Progenitor cell of endocrine pancreas (in vitro differentiated cells): Measurements from ENCODE around the gene SYT9. TPM values are rescaled to one million over a fixed set of nuclear protein-coding genes. Genes with fewer than 3 reads are reported as not detected.

Source experiments
- DNase-seq: peaks from one replicate; pipeline ENCODE4 v3.0.0; 2021; ENCODE audit warnings: low spot score; ENCODE audit not compliant: unreplicated experiment
- H3K27ac Mint-ChIP-seq: 2 replicates; pipeline ENCODE4 v1.8.0; 2021; ENCODE audit warnings: mild to moderate bottlenecking, moderate library complexity, mixed read lengths
- H3K27me3 Mint-ChIP-seq: 2 replicates; pipeline ENCODE4 v1.8.0; 2021; ENCODE audit warnings: mixed read lengths
- H3K36me3 Mint-ChIP-seq: 2 replicates; pipeline ENCODE4 v1.8.0; 2022; ENCODE audit warnings: mixed read lengths; ENCODE audit not compliant: insufficient read depth
- H3K4me1 Mint-ChIP-seq: 2 replicates; pipeline ENCODE4 v1.8.0; 2021; ENCODE audit warnings: low read depth, mixed read lengths
- H3K4me3 Mint-ChIP-seq: 2 replicates; pipeline ENCODE4 v1.8.0; 2021; ENCODE audit warnings: low read depth, mild to moderate bottlenecking, moderate library complexity, mixed read lengths
- H3K9me3 Mint-ChIP-seq: 2 replicates; pipeline ENCODE4 v1.8.0; 2021; ENCODE audit warnings: low read depth, mixed read lengths
- total RNA-seq: library from RNA; stranded (reverse); gene quantifications from 2 replicates; pipeline ENCODE4 v1.2.1, GENCODE V29; 2021
- TF ChIP-seq, protein P1 (sequence below): fragments of 200-600 bp; sonication (generic); IDR thresholded peaks from one replicate; pipeline ENCODE4 v1.5.0; 2021; ENCODE audit warnings: antibody characterized with exemption, mild to moderate bottlenecking; ENCODE audit not compliant: unreplicated experiment

The SYT9 gene
- total RNA-seq, 1 donor from 2014 or later = 0.57 TPM

DNA sequence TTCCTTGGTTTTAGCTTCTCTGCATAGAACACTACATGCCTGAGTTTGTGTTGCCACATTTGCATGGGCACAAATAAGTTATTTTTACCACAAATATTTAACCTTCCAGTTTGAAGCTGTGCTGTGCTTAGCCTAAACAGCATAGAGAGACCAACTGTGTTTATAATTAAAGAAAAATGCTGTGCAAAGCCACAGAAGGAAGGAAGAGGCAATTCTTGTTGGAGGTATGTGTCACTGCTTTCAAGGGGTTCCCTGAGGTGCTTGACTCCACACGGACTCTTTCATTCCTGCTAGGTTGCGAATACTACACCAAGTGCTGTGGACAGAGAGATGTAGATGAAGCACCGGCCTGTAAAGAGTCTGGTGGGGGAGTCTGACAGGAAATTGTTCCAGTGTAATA is 186.0 kb downstream of the SYT9 start:
- Mint-ChIP-seq H3K27me3 (no peaks in the 10 kb centered on the region), H3K27ac (no peak overlapping the region), H3K4me1 (no peaks in the 10 kb centered on the region), H3K4me3 (no peak overlapping the region), H3K36me3 (no peaks in the 10 kb centered on the region), H3K9me3 (no peaks in the 10 kb centered on the region)
- TF ChIP-seq, protein P1, sequence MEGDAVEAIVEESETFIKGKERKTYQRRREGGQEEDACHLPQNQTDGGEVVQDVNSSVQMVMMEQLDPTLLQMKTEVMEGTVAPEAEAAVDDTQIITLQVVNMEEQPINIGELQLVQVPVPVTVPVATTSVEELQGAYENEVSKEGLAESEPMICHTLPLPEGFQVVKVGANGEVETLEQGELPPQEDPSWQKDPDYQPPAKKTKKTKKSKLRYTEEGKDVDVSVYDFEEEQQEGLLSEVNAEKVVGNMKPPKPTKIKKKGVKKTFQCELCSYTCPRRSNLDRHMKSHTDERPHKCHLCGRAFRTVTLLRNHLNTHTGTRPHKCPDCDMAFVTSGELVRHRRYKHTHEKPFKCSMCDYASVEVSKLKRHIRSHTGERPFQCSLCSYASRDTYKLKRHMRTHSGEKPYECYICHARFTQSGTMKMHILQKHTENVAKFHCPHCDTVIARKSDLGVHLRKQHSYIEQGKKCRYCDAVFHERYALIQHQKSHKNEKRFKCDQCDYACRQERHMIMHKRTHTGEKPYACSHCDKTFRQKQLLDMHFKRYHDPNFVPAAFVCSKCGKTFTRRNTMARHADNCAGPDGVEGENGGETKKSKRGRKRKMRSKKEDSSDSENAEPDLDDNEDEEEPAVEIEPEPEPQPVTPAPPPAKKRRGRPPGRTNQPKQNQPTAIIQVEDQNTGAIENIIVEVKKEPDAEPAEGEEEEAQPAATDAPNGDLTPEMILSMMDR = no peak
- no peak for DNase-seq

DNA sequence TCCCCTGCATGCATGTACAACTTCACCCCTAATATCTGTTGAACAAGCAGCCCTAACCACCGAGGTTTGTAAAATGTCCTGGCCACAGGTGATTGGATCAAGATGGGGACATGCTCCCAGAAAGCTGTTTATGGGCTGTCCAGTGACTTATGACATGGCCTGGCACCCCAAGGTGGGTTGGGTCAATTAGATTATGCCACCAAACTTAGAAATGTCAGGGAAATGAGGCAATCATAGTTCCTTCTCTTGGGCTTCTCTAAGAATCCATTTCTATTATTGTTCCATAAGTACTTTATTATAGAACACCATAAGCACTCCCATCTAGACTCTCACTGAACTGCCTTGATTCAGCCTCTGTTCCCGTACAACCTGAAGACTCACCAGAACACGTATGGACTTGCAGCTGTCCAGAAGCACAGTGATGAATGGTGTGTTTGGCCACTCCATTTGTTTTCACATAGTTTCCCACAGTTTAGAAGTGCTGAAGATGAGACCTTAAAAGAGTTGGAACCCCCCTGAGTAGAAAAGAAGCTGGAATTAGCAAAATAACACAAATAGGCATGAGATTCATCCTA is 188.1 kb downstream of the SYT9 start:
- Mint-ChIP-seq H3K9me3 (no peaks in the 10 kb centered on the region), H3K4me1 (no peaks in the 10 kb centered on the region), H3K27me3 (no peaks in the 10 kb centered on the region), H3K27ac (no peak overlapping the region), H3K4me3 (no peak overlapping the region), H3K36me3 (no peaks in the 10 kb centered on the region)
- TF ChIP-seq, protein P1 = no peak
- no peak for DNase-seq

DNA sequence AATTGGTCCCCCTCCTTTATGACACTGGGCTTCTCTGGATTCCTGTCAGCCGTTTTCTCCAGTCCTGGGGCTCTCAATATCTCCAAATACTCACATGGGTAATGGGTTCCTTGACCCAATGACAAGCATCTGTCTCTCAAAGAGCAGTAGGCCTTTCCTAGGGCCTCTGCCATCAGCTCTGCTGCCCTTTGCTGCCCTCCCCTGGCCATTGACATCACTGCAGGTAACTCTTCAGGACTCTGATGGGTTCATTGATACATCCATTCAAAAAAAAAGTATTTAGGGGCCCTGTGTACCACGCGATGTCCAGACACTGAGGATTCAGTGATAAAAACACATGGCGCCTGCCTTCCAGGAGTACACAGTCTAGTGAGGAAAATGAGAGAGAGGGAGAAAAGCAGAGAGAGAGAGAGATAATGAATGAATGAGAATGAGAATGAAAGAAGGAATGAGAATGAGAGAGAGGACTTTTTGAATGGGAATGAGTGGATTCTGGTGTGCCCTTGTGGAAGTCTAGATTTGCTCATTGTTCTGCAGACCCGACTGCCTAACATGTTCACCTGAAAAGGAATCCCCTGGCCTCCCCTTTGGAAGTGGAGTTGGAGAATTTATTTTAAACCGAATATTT is 191.0 kb downstream of the SYT9 start:
- H3K27ac Mint-ChIP-seq = no peak overlapping the region
- no peaks in the 10 kb centered on the region for H3K27me3 Mint-ChIP-seq
- H3K36me3 Mint-ChIP-seq = no peaks in the 10 kb centered on the region
- DNase-seq = peak; percentile 67
- TF ChIP-seq, protein P1 = peak; percentile 81
- no peak overlapping the region for H3K4me3 Mint-ChIP-seq
- no peaks in the 10 kb centered on the region for H3K9me3 Mint-ChIP-seq
- no peaks in the 10 kb centered on the region for H3K4me1 Mint-ChIP-seq

DNA sequence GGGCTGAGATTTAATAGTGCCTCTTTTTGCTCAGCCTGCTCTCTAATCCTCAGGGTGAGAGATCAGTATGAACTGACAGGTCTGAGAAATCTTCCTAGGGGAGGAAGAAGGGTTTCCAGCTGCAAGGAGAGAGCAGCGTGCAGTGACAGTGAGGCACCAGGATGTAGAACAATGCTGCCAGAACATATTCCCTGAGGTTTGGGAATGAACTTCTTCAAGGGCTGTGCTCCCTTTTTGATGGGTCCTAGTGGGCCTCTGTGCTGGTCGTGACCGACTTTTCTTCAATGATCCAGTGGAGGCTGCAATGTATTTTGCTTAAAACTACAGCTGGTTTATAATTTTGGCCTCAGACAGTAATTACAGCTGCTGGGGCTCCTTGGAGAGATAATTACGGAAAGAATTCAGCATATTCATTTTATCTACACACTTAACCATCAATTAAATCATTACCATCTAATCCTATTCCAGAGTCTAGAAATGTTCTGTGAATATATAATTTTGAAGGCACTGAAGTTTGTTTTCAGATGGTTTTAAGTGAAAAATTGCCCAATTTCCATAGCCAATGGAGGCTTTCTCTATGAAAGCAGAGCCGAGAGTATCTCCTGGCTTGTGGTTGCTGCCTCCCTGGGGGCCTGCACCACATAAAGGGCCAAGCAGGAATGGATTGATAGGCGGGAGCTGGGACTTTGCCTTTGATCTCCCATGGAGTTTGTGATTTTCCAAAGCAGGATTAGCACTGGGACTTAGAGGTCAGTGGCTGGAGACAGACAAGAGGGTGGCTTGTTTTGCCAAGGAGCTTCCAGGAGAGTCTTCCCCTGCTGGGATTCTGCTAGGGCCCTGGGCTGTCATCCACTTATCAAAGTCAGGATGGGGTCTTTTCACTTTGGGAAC is 192.6 kb downstream of the SYT9 start:
- H3K36me3 Mint-ChIP-seq = no peaks in the 10 kb centered on the region
- no peak overlapping the region for H3K4me3 Mint-ChIP-seq
- no peak overlapping the region for H3K27ac Mint-ChIP-seq
- no peaks in the 10 kb centered on the region for H3K27me3 Mint-ChIP-seq
- TF ChIP-seq, protein P1 = no peak
- H3K9me3 Mint-ChIP-seq = no peaks in the 10 kb centered on the region
- DNase-seq = no peak
- no peaks in the 10 kb centered on the region for H3K4me1 Mint-ChIP-seq

GRCh38 chr11:7445564-7445963 is 193.9 kb downstream of the SYT9 start:
- H3K27me3 Mint-ChIP-seq = no peaks in the 10 kb centered on the region
- TF ChIP-seq, protein P1 = no peak
- H3K27ac Mint-ChIP-seq = peak overlapping the region; percentile 8
- H3K36me3 Mint-ChIP-seq = no peaks in the 10 kb centered on the region
- no peak for DNase-seq
- no peak overlapping the region for H3K4me3 Mint-ChIP-seq
- no peaks in the 10 kb centered on the region for H3K4me1 Mint-ChIP-seq
- no peaks in the 10 kb centered on the region for H3K9me3 Mint-ChIP-seq
